Uterus (tissue), 2 donors: ENCODE results near the gene PTPRN2.
"Not testable (repeated sequence)": the region's sequence is repeated elsewhere in the genome, so short reads cannot be mapped to it uniquely, and the experiment has no call there.

Experiments used
- CTCF ChIP-seq, 4 experiments: fragments of 200-600 bp in 2 of 4; fragments of 450-650 bp in 2 of 4; sonication (generic) in 2 of 4; IDR thresholded peaks; one replicate each; pipeline ENCODE4 v1.5.1; 2016 to 2019; ENCODE audit warnings: antibody characterized with exemption in 4 of 4, mild to moderate bottlenecking in 2 of 4, moderate library complexity in 1 of 4
- POLR2A ChIP-seq, 2 donors: fragments of 450-650 bp; IDR thresholded peaks; one replicate each; pipeline ENCODE4 v1.6.1; 2016; ENCODE audit warnings: antibody characterized with exemption in 2 of 2, mild to moderate bottlenecking in 1 of 2, moderate library complexity in 1 of 2

GRCh38 chr7:157697287-157697686, 890.3 kb downstream of the PTPRN2 start:
- not testable (repeated sequence) for TF ChIP-seq CTCF, POLR2A (IDR thresholded peaks at IDR 0.05)
